NOMO-1 treated with DMSO at 0.1 percent for 48 hours (cell line): Measurements from ENCODE around the gene CDC14B.
"Not testable (repeated sequence)": the region's sequence is repeated elsewhere in the genome, so short reads cannot be mapped to it uniquely, and the experiment has no call there.

Experiments
- DNase-seq: peaks from one replicate; lab custom pipeline; 2025; ENCODE audit not compliant: unreplicated experiment; lab: John Stamatoyannopoulos, UW

Gene CDC14B

GRCh38 chr9:96551403-96551802, 68.2 kb downstream of the CDC14B start:
- DNase-seq = no peak

- DNase-seq = no peak
Measured at GRCh38 chr9:96550659-96551058, 69.0 kb downstream of the CDC14B start.

- not testable (repeated sequence) for DNase-seq
Measured at GRCh38 chr9:96543131-96543530, 76.5 kb downstream of the CDC14B start.

GRCh38 chr9:96540106-96540505, 79.5 kb downstream of the CDC14B start:
- DNase-seq = no peak

- DNase-seq = no peak
Measured at GRCh38 chr9:96532173-96532572, 87.5 kb downstream of the CDC14B start.

- no peak for DNase-seq
Measured at GRCh38 chr9:96524764-96525163, 94.9 kb downstream of the CDC14B start.

GRCh38 chr9:96524045-96524444, 95.6 kb downstream of the CDC14B start:
- no peak for DNase-seq

- DNase-seq = no peak
Measured at GRCh38 chr9:96523374-96523773, 96.3 kb downstream of the CDC14B start.

GRCh38 chr9:96522366-96522765, 97.3 kb downstream of the CDC14B start:
- DNase-seq = peak; percentile 74

- no peak for DNase-seq
Measured at GRCh38 chr9:96519787-96520186, 99.9 kb downstream of the CDC14B start.

GRCh38 chr9:96519095-96519494, 100.5 kb downstream of the CDC14B start:
- DNase-seq = no peak

- DNase-seq = no peak
Measured at GRCh38 chr9:96515621-96516470, 103.8 kb downstream of the CDC14B start.

- DNase-seq = no peak
Measured at GRCh38 chr9:96514800-96515158, 104.9 kb downstream of the CDC14B start.

GRCh38 chr9:96514108-96514799, 105.4 kb downstream of the CDC14B start:
- DNase-seq = no peak

- DNase-seq = no peak
Measured at GRCh38 chr9:96513622-96514021, 106.0 kb downstream of the CDC14B start.

GRCh38 chr9:96512240-96512639, 107.4 kb downstream of the CDC14B start:
- no peak for DNase-seq

- DNase-seq = no peak
Measured at GRCh38 chr9:96510258-96510657, 109.4 kb downstream of the CDC14B start.

GRCh38 chr9:96509848-96510247, 109.8 kb downstream of the CDC14B start:
- DNase-seq = no peak

GRCh38 chr9:96509026-96509425, 110.6 kb downstream of the CDC14B start:
- no peak for DNase-seq

GRCh38 chr9:96508227-96508940, 111.3 kb downstream of the CDC14B start:
- no peak for DNase-seq

- DNase-seq = no peak
Measured at GRCh38 chr9:96505316-96505991, 114.2 kb downstream of the CDC14B start.
